Measurements from ENCODE around the gene NT5C1B.
"Not testable (repeated sequence)": the region's sequence is repeated elsewhere in the genome, so short reads cannot be mapped to it uniquely, and the experiment has no call there.

The NT5C1B gene

GRCh38 chr2:18589354-18589753 lies at the start of gene NT5C1B:
NT5C1B (minus strand) TSS chr2:18589569; CDS start chr2:18589468, 101 bp downstream.
- H3K79me2 ChIP-seq (ENCODE audit: low read length): no peaks in the 10 kb centered on the region
- H3K27me3 ChIP-seq (ENCODE audit: low read depth, low read length): no peaks in the 10 kb centered on the region
- no peak within 1 kb of the TSS for H3K4me2 ChIP-seq (ENCODE audit: low read length)
- H3K4me1 ChIP-seq (ENCODE audit: low read length): no peaks in the 10 kb centered on the region
- H3K9ac ChIP-seq (ENCODE audit: low read length): no peak within 1 kb of the TSS
- no peak within 1 kb of the TSS for H2AFZ ChIP-seq (ENCODE audit: low read depth, low read length)
- H3K4me3 ChIP-seq (ENCODE audit: low read length): no peak within 1 kb of the TSS
- H3K9me3 ChIP-seq (ENCODE audit: insufficient read depth, low read length): no peaks in the 10 kb centered on the region
- no peaks in the 10 kb centered on the region for H4K20me1 ChIP-seq (ENCODE audit: insufficient read depth, low read length)
- H3K27ac ChIP-seq (ENCODE audit: low read length): no peak within 1 kb of the TSS
- H3K36me3 ChIP-seq (replicated peaks; ENCODE audit: low read depth, low read length): no peaks in the 10 kb centered on the region
- no peak for TF ChIP-seq EZH2phosphoT487 (IDR thresholded peaks at IDR 0.05; ENCODE audit: low read depth)
- TF ChIP-seq CTCF (IDR thresholded peaks at IDR 0.05; ENCODE audit: low read depth, low read length): no peak

GRCh38 chr2:18637196-18637595 lies 47.8 kb upstream of the NT5C1B start:
- no peak overlapping the region for H3K4me2 ChIP-seq (ENCODE audit: low read length)
- no peaks in the 10 kb centered on the region for H3K4me1 ChIP-seq (ENCODE audit: low read length)

GRCh38 chr2:18632699-18633098 lies 43.3 kb upstream of the NT5C1B start:
- H4K20me1 ChIP-seq (ENCODE audit: insufficient read depth, low read length); H3K9me3 ChIP-seq (ENCODE audit: insufficient read depth, low read length); H3K9ac ChIP-seq (ENCODE audit: low read length); H3K27me3 ChIP-seq (ENCODE audit: low read depth, low read length); H3K4me2 ChIP-seq (ENCODE audit: low read length); H2AFZ ChIP-seq (ENCODE audit: low read depth, low read length); H3K36me3 ChIP-seq (replicated peaks; ENCODE audit: low read depth, low read length); H3K4me3 ChIP-seq (ENCODE audit: low read length); H3K79me2 ChIP-seq (ENCODE audit: low read length); H3K27ac ChIP-seq (ENCODE audit: low read length); H3K4me1 ChIP-seq (ENCODE audit: low read length): not testable (repeated sequence)

More at GRCh38 chr2:18637196-18637595, 47.8 kb upstream of the NT5C1B start:
- no peak for TF ChIP-seq CTCF (IDR thresholded peaks at IDR 0.05; ENCODE audit: low read depth, low read length)
- TF ChIP-seq EZH2phosphoT487 (IDR thresholded peaks at IDR 0.05; ENCODE audit: low read depth): no peak
- no peak overlapping the region for H3K4me3 ChIP-seq (ENCODE audit: low read length)
- H3K36me3 ChIP-seq (replicated peaks; ENCODE audit: low read depth, low read length): no peaks in the 10 kb centered on the region
- no peaks in the 10 kb centered on the region for H3K27me3 ChIP-seq (ENCODE audit: low read depth, low read length)
- no peaks in the 10 kb centered on the region for H4K20me1 ChIP-seq (ENCODE audit: insufficient read depth, low read length)
- no peak overlapping the region for H2AFZ ChIP-seq (ENCODE audit: low read depth, low read length)
- H3K79me2 ChIP-seq (ENCODE audit: low read length): no peaks in the 10 kb centered on the region
- no peaks in the 10 kb centered on the region; the same call in 1 of the 2 replicates for H3K9me3 ChIP-seq (ENCODE audit: insufficient read depth, low read length)
- H3K9ac ChIP-seq (ENCODE audit: low read length): no peak overlapping the region
- no peak overlapping the region for H3K27ac ChIP-seq (ENCODE audit: low read length)

- Histone ChIP-seq H3K9ac (ENCODE audit: low read length) (no peak overlapping the region), H3K27ac (ENCODE audit: low read length) (no peak overlapping the region), H3K27me3 (ENCODE audit: low read depth, low read length) (no peaks in the 10 kb centered on the region), H3K36me3 (replicated peaks; ENCODE audit: low read depth, low read length) (no peaks in the 10 kb centered on the region), H2AFZ (ENCODE audit: low read depth, low read length) (no peak overlapping the region), H3K4me3 (ENCODE audit: low read length) (no peak overlapping the region), H3K9me3 (ENCODE audit: insufficient read depth, low read length) (no peaks in the 10 kb centered on the region), H3K4me2 (ENCODE audit: low read length) (no peak overlapping the region), H4K20me1 (ENCODE audit: insufficient read depth, low read length) (no peaks in the 10 kb centered on the region), H3K4me1 (ENCODE audit: low read length) (no peaks in the 10 kb centered on the region), H3K79me2 (ENCODE audit: low read length) (no peaks in the 10 kb centered on the region)
- TF ChIP-seq CTCF (IDR thresholded peaks at IDR 0.05; ENCODE audit: low read depth, low read length): no peak
- TF ChIP-seq EZH2phosphoT487 (IDR thresholded peaks at IDR 0.05; ENCODE audit: low read depth): no peak
These were observed 41.6 kb upstream of the NT5C1B start for GRCh38 chr2:18630941-18631340.

GRCh38 chr2:18630541-18630940 lies 41.2 kb upstream of the NT5C1B start:
- H3K4me2 ChIP-seq (ENCODE audit: low read length): no peak overlapping the region
- H2AFZ ChIP-seq (ENCODE audit: low read depth, low read length): no peak overlapping the region
- no peak overlapping the region for H3K27ac ChIP-seq (ENCODE audit: low read length)
- H3K36me3 ChIP-seq (replicated peaks; ENCODE audit: low read depth, low read length): no peaks in the 10 kb centered on the region
- TF ChIP-seq EZH2phosphoT487 (IDR thresholded peaks at IDR 0.05; ENCODE audit: low read depth) (no peak), CTCF (IDR thresholded peaks at IDR 0.05; ENCODE audit: low read depth, low read length) (no peak)
- H3K4me3 ChIP-seq (ENCODE audit: low read length): no peak overlapping the region
- no peaks in the 10 kb centered on the region for H3K4me1 ChIP-seq (ENCODE audit: low read length)
- no peaks in the 10 kb centered on the region for H3K9me3 ChIP-seq (ENCODE audit: insufficient read depth, low read length)
- no peak overlapping the region for H3K9ac ChIP-seq (ENCODE audit: low read length)
- H4K20me1 ChIP-seq (ENCODE audit: insufficient read depth, low read length): no peaks in the 10 kb centered on the region
- H3K27me3 ChIP-seq (ENCODE audit: low read depth, low read length): no peaks in the 10 kb centered on the region
- H3K79me2 ChIP-seq (ENCODE audit: low read length): no peaks in the 10 kb centered on the region
